Progenitor cell of endocrine pancreas (in vitro differentiated cells): Measurements from ENCODE around the gene ITGA1. TPM values are rescaled to one million over a fixed set of nuclear protein-coding genes. Genes with fewer than 3 reads are reported as not detected.

Source experiments
- DNase-seq: peaks from one replicate; pipeline ENCODE4 v3.0.0; 2021; ENCODE audit warnings: low spot score; ENCODE audit not compliant: unreplicated experiment
- H3K27ac Mint-ChIP-seq: 2 replicates; pipeline ENCODE4 v1.8.0; 2021; ENCODE audit warnings: mild to moderate bottlenecking, moderate library complexity, mixed read lengths
- H3K27me3 Mint-ChIP-seq: 2 replicates; pipeline ENCODE4 v1.8.0; 2021; ENCODE audit warnings: mixed read lengths
- H3K36me3 Mint-ChIP-seq: 2 replicates; pipeline ENCODE4 v1.8.0; 2022; ENCODE audit warnings: mixed read lengths; ENCODE audit not compliant: insufficient read depth
- H3K4me1 Mint-ChIP-seq: 2 replicates; pipeline ENCODE4 v1.8.0; 2021; ENCODE audit warnings: low read depth, mixed read lengths
- H3K4me3 Mint-ChIP-seq: 2 replicates; pipeline ENCODE4 v1.8.0; 2021; ENCODE audit warnings: low read depth, mild to moderate bottlenecking, moderate library complexity, mixed read lengths
- H3K9me3 Mint-ChIP-seq: 2 replicates; pipeline ENCODE4 v1.8.0; 2021; ENCODE audit warnings: low read depth, mixed read lengths
- CTCF ChIP-seq: fragments of 200-600 bp; sonication (generic); IDR thresholded peaks from one replicate; pipeline ENCODE4 v1.5.0; 2021; ENCODE audit warnings: antibody characterized with exemption, mild to moderate bottlenecking; ENCODE audit not compliant: unreplicated experiment
- total RNA-seq: library from RNA; stranded (reverse); gene quantifications from 2 replicates; pipeline ENCODE4 v1.2.1, GENCODE V29; 2021

ITGA1 gene
- total RNA-seq, 1 donor from 2014 or later = 6.4 TPM

- TF ChIP-seq CTCF = no peak
- Mint-ChIP-seq H3K4me3 (no peak overlapping the region), H3K9me3 (peaks cover 3% of the 10 kb centered on the region), H3K27ac (no peak overlapping the region), H3K36me3 (no peaks in the 10 kb centered on the region), H3K4me1 (no peaks in the 10 kb centered on the region), H3K27me3 (no peaks in the 10 kb centered on the region)
- no peak for DNase-seq
Measured at GRCh38 chr5:52938226-52938625, 150.5 kb downstream of the ITGA1 start.

GRCh38 chr5:52943285-52943684, 155.6 kb downstream of the ITGA1 start:
- H3K4me3 Mint-ChIP-seq = no peak overlapping the region
- H3K27me3 Mint-ChIP-seq = no peaks in the 10 kb centered on the region
- no peaks in the 10 kb centered on the region for H3K4me1 Mint-ChIP-seq
- H3K9me3 Mint-ChIP-seq = peaks cover 4% of the 10 kb centered on the region
- H3K27ac Mint-ChIP-seq = no peak overlapping the region
- H3K36me3 Mint-ChIP-seq = no peaks in the 10 kb centered on the region
- no peak for TF ChIP-seq CTCF
- no peak for DNase-seq

GRCh38 chr5:52943808-52944207, 156.1 kb downstream of the ITGA1 start:
- Mint-ChIP-seq H3K27ac (no peak overlapping the region), H3K36me3 (no peaks in the 10 kb centered on the region), H3K4me3 (no peak overlapping the region), H3K4me1 (no peaks in the 10 kb centered on the region), H3K27me3 (no peaks in the 10 kb centered on the region), H3K9me3 (peaks cover 4% of the 10 kb centered on the region)
- DNase-seq = no peak
- TF ChIP-seq CTCF = no peak

- no peak overlapping the region for H3K27ac Mint-ChIP-seq
- no peaks in the 10 kb centered on the region for H3K36me3 Mint-ChIP-seq
- H3K4me3 Mint-ChIP-seq = no peak overlapping the region
- no peaks in the 10 kb centered on the region for H3K4me1 Mint-ChIP-seq
- no peak for DNase-seq
- no peaks in the 10 kb centered on the region for H3K27me3 Mint-ChIP-seq
- H3K9me3 Mint-ChIP-seq = peaks cover 4% of the 10 kb centered on the region
- no peak for TF ChIP-seq CTCF
Measured at GRCh38 chr5:52945040-52945439, 157.3 kb downstream of the ITGA1 start.

- no peaks in the 10 kb centered on the region for H3K27me3 Mint-ChIP-seq
- no peaks in the 10 kb centered on the region for H3K4me1 Mint-ChIP-seq
- H3K27ac Mint-ChIP-seq = no peak overlapping the region
- TF ChIP-seq CTCF = no peak
- DNase-seq = no peak
- no peaks in the 10 kb centered on the region for H3K36me3 Mint-ChIP-seq
- H3K9me3 Mint-ChIP-seq = peaks cover 4% of the 10 kb centered on the region
- no peak overlapping the region for H3K4me3 Mint-ChIP-seq
Measured at GRCh38 chr5:52947208-52947607, 159.5 kb downstream of the ITGA1 start.

- no peak overlapping the region for H3K4me3 Mint-ChIP-seq
- no peaks in the 10 kb centered on the region for H3K27me3 Mint-ChIP-seq
- H3K27ac Mint-ChIP-seq = no peak overlapping the region
- H3K9me3 Mint-ChIP-seq = peaks cover 4% of the 10 kb centered on the region
- H3K36me3 Mint-ChIP-seq = no peaks in the 10 kb centered on the region
- no peak for TF ChIP-seq CTCF
- DNase-seq = no peak
- no peaks in the 10 kb centered on the region for H3K4me1 Mint-ChIP-seq
Measured at GRCh38 chr5:52947851-52948250, 160.1 kb downstream of the ITGA1 start.
